CD4-positive, alpha-beta T cell treated with Interferon alpha-2 for 1 hour (primary cell): ENCODE results near the gene STAG3.
A peak's percentile ranks its signal among the peaks of the same experiment; 100 is the strongest.

ENCODE experiments used
- DNase-seq, 2 donors: peaks; one replicate each; pipeline ENCODE4 v3.0.0-alpha.2; 2020 to 2022

Gene STAG3

DNA sequence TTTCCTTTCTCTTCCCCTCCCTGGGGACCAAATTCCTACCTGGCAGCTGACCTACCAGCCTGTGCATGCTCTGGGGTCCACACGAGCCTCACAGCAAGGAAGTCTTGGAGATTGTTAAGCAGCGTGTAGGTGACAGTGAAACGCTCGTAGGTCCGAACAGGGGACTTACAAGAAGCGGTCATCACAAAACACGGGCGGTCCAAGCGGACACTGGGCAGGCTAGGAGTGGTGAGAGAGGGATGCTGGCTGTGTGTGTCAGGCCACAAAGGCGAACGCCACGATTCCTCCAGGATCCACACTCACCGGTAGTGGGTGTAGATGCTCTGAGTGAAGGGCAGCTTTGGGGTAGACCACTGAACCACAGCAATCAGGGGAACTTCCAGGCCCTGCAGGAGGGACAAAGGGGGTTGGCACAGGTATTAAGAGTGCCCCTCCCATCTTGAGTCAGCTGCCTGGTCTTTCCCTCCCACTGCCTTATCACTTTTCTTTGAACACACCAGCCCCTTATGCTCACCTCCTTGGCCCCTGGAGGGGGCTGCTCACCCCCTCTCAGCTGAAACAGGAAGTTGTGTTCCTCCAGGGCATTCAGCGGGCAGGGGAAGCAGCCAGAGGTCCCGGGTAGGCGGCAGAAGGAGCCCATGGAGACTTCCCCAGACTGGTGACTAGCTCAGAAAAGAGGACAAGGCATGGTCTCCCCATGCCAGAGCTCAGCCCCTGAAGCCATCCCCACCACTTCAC, 21.2 kb upstream of the STAG3 start:
- peak in 1 of 2 donors; percentile 57 for DNase-seq

DNA sequence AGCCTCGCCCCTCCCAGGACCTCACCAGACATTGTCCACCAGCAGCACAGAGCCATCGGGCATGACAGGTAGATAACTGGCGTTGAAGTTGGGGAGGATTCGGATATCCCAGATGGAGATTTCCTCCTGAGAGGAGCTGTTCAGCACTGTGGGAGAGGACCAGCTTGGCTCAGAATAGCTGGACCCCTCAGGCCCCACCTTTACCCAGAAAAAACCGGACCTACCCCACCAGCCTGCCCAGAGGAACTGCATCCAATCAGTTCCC, 20.7 kb upstream of the STAG3 start:
- DNase-seq = no peak

DNA sequence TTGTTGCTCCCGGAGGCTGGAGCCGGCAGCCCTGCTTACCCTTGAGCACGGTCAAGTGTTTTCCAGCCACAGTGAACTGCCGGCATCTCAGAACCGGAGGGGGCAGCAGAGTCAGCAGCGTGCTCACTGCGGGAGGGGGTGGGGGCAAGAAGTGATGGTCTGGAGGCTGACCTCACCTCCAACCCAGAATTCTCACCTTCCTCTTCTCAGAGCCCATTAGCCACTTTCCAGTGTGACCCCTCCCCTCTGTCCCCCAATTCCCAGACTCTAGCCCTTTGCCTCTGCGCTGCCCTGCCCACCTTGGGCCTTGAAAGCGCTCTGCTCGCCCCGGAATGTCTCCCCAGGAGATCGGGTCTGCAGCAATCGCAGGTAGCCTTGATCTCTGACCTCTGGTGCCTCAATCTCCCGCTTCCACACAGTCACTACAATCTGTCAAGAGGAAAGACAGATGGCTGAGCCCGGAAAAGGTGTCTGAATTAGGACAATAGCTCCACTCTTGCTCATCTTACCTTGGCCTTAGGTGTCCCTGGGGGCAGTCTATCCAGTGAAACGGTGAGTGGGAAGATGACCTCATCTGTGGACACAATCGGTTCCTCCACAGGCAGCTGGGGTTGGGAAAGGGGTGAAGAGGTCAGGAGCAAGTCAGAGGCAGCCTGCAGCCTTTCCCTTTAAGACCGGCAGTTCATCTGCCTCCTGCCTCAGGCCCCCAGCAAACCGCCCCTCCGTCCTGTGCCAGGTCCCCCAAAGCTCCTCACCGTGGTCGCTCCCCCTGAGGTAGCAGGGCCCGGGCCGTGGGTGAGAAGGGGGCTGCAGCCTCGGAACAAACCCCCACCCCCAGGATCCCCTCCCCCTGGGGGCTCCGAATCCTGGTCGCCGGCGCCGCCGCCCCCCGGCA, 20.1 kb upstream of the STAG3 start:
- DNase-seq = no peak

DNA sequence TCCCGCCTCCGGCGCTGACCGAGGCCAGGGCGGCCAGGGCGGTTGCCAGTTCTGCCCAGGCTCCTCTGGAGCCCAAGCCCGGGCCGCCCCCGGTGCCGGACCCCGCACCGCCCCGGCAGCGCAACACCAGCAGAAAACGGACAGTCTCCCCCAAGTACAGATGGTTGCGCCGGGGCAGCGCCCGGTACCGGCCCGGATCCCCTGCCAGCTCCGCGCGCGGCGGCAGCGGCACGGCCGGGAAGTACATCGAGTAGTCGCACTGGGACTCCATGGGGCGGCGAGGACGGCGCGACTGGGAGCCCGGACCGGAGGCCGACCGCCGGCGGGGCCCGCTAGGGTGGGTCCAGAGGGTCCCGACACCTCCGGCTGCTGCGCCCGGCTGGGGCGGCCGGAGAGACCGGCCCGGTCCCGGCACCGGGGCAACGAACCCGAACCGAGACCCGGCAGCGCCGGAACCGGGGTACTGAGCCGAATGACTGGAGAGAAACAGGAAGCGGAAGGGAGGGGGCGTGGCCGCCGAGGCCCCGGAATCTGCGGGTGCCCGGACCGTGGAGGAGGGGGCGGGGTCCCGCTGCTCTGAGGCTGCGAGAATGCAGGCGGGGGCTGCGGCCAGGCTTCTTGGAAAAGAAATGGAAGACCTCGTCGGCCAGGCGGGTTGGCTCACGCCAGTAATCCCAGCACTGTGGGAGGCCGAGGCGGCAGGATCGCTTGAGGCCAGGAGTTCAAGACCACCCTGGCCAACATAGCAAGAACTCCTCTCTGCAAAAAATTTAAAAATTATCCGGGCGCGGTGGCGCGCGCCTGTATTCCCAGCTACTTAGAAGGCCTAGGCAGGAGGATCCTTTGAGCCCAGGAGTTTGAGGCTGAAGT, 19.3 kb upstream of the STAG3 start, which contains the start of gene TRAPPC14:
TRAPPC14 (minus strand) TSS at position 495 of the 870 bp plus-strand sequence; CDS start at position 271, 224 bp downstream.
- DNase-seq = peak; percentile 86 to 90

DNA sequence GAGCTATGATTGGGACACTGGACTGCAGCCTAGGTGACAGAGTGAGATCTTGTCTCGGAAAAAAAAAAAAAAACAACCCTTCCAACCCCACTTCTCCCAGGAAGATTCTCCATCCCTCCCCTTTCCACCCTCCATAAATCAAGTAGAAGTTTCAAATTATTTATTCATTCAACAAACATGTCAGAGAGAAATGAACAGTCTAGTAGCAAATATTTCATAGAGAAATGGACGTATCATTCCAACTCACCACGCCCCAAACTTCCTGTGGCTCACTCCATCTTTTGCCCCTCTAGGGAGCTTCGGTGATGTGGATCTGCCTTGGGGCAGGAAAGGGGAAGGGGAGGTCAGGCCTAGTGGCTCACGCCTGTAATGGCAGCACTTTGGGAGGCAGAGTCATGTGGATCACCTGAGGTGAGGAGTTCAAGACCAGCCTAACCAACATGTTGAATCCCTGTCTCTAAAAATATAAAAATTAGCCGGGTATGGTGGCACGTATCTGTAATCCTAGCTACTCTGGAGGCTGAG, 18.6 kb upstream of the STAG3 start:
- no peak for DNase-seq

DNA sequence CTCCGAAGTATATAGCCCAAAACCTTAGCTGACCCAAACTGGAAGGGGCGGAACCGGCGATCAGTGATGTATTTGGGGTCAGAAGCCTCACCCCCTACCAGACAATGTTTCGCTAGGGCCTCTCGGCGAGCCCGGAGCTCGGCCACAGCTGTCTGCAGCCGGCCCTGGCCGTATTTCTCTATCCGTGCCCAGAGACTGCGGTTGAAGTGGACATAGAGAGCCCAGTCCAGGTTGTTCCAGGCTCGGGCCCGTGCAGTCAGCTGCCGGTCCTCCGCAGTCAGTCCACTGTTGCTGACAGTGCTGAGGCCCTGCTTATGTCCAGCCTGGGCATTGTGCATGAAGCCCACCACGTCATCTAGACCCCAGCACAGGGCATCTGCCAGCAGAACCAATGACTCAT, 17.7 kb upstream of the STAG3 start:
- no peak for DNase-seq

DNA sequence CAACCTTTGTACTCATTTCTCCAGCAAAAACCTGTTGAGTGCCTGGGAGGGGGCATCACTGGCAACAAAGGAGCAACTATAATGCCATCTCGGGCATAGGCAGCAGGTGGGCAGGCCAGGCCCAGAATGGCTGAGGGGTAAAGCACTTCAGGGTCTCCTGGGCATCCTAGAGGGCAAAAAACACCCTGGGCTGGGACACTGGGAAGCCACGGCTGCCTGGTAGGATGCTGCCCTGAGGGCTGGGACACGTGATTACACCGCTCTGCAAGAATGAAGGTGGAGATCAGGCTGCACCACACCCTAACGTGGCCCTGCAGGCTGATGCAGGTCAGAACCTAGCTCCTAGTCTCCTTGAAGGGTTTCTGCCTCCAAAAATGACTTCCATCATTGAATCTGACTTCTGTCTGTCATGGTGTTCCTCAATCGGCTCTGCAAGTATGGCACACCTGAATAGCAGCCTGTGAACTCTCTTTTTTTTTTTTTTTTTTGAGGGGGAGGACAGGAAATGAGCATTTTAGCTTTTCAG, 14.6 kb upstream of the STAG3 start:
- DNase-seq = no peak

DNA sequence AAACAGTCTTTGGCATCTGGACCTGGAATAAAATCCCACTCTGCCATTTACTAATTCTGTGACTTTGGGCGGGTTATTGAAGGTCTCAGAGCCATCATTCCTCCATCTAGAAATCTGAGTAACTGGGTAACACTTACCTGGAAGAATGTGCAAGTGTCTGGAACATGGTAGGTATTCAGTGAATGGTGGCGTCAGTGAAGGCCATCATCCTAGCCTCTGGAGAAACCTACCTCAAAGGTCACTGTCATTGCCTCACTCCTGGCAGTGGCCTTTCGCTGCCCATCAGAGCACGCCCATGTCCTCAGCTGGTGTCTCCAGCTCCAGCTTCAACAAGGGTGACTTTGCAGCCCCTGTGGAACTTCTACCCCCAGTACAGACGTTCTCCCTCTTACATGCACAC, 13.8 kb upstream of the STAG3 start:
- DNase-seq = no peak

DNA sequence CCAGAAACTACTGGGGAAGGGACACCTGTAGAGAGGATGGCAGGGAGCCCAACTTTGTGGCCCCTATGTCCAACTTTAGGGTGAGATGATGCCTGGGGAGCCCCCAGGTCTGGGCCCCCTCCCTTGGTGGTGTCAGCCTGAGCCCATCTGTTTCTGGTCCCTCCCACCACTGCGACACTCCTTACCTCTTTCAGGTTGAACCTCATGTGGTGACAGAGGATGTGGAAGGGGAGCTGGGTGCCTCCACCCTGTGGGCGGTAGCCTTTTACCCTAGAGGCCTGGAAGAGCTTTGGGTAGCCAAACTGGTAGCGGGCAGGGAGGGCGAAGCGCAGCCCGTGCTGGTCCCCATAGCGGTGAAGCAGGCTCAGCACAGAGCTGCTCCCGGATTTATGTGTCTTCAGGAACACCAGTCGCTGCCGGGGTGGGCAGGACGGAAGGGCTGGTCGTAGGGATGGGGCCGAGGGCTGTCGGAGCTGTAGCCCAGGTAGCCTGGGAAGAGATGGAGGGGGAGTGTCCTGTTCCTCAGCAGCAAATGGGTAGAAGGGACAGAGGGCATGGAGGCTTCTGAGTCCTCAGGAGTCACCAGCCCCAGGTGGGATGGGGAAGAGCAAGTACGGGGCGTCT, 11.3 kb upstream of the STAG3 start:
- peak in 1 of 2 donors; percentile 55 for DNase-seq

DNA sequence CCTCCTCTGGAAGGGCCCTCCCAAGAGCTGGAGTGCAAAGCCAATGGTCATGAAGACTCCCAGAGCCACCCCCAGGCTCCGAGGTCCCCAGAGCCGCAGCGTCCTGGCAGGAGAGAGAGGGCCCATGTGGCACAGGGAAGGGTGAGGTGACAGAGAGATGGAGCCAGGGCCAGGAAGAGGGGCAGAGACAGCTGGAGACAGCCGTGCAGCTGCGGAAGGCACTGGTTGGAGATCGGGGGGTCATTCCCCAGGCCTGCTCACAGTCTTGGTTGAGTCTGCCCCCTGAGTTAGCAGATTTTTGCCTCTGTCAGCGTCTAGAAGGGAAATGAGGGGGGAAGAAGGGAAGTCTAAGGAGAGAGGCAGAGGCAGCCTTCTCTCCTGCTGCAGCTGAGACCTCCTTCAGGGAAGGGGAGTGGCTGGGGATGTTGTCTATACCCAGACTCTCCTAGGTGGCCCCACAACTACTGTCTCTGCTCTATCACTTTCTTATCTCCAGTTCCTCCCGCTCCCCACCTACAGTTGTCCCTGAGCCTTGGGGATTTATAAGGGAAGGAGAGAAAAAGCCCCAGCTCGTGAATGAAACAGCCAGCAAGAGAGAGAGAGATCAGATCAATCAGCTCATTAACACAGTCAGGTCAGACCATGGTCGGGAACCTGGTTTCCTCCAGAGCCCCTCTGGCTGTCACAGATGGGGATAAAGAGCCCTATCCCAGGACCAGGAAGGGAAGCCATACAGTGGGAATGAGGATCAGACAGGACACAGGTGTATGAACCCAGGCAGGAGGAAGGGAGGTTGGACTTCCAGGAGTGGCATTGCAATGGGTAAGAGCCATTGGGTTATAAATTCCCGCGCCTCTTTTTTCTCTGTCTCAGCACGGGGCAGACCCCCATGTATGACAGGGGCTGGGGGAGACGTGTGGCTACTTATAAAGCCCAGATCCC, 10.5 kb upstream of the STAG3 start:
- no peak for DNase-seq

DNA sequence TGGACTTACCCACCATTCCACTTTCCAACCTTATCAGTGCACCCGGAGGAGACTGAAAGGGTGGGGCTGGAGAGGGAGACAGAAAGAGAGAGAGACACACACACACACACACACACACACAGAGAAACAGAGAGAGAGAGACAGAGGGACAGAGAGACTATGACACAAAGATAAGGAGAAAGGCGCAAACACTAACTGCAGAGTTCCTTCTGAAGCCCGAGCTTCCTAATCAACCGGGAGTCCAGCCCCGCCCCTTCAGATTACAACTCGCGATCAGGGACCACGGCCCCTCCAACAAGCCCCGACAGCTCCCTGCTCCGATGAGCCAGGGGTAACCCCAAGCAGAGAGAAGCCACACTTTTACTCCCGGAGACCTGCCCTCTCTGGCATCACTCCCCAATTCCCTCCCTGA, 9.8 kb upstream of the STAG3 start:
- DNase-seq = no peak

DNA sequence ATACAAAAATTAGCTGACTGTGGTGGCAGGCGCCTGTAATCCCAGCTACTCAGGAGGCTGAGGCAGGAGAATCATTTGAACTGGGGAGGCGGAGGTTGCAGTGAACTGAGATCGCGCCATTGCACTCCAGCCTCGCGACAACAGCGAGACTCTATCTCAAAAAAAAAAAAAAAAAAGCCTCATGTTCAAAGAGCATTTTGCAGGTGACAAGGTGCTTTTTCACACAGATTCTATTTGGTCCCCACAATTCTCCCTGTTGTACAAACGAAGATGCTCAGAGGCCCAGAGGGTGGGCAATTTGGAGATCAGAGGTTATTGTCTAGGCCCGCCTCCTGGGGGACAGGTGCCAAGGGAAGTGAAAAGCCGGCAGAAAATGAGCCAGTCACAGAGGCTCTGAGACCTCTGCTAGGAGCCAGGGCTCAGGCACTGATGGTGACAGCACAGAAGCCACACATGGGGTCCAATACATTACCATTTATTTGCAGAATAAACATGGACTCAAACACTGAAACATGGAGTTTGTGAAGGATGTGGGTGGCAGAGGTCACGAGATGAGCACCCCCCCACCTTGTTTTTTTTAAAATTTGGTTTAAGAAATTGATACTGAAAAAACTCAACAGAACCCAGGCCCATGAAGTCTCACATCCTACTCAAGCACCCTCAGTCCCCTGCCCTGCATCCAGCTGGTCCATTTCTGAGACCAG, 8.4 kb upstream of the STAG3 start:
- DNase-seq = no peak

DNA sequence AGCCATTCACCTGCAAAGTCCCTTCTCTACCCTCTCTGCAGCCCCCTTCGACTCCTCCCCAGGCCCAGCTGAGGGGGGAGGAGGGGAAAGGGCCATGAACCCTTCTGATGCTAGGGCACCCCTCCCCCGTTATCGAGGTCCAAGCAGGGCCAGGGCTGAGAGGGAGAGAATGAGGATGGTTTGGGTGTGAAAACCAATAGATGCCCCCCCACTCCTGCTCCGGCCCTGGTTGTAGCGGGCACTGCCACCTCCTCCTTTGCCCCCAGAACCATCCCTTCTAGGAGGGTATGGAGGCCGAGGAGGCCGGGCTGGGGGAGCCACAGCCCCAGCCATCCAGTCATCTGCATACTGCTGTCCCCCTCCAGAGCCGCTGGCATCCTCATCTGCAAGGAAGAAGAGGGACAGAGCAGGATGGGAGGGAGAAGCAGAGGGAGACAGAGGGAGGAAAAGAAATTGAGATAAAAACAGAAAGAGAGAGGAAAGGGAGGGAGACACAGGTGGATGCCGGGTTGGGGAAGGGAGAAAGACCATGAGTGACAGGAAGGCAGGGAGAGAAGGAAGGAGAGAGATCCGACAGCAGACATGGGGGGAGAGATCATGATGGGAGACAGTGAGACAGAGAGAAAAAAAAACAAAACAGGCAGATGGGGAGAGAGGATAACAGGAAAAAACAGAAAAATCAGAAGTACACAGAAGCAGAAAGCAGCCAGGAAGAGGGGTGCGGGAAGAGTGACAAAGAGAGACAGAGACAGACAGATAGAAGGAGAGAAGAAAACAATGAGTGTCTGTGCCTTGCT, 7.4 kb upstream of the STAG3 start:
- DNase-seq = no peak

DNA sequence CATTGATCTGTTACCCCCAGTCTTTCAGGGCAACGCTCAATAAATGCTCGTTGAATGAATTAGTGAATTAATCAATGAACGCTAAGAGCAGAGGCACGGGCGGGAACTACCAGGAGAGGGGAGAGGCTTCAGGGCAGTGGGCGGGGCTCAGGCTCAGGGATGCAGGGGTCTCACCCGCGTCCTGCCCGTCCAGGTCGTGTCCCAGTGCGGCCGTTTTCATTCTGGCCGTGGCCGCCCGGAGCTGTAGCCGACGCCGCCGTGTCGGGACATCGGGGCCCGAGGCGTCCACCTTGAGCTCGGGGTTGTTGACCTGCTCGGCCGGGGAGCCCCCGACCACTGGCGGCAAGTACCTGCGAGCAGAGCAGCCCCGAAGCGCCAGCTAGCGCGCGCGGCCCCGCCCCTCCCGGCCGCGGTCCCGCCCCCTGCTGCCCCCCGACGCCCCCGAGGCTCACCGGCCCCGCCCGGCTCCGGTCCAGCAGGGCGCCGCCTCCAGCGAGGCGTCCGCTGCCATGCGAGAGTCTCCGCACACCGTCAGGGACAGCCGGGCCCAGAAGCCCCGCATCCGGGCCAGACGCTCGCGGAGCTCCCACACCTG, 6.5 kb upstream of the STAG3 start:
- peak; percentile 21 to 65 for DNase-seq

DNA sequence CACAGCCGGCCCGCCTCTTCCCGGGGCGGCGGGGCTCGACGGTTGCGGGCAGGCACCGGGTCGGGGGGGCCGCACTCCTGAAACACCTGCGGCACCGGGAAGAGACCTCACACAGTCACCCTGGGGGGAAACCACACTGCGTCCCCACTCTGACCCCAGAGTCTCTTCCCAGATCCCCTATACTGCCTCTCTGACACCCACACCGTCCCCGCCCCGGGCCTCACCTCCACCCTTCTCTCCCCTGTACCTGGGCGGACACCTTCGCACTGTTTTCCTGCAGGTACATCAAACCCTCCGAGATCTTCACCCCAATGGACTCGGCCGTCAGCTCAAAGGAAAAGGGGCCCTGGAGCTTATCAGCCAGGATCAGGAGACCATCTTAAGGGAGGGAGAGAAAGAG, 5.9 kb upstream of the STAG3 start:
- no peak for DNase-seq

DNA sequence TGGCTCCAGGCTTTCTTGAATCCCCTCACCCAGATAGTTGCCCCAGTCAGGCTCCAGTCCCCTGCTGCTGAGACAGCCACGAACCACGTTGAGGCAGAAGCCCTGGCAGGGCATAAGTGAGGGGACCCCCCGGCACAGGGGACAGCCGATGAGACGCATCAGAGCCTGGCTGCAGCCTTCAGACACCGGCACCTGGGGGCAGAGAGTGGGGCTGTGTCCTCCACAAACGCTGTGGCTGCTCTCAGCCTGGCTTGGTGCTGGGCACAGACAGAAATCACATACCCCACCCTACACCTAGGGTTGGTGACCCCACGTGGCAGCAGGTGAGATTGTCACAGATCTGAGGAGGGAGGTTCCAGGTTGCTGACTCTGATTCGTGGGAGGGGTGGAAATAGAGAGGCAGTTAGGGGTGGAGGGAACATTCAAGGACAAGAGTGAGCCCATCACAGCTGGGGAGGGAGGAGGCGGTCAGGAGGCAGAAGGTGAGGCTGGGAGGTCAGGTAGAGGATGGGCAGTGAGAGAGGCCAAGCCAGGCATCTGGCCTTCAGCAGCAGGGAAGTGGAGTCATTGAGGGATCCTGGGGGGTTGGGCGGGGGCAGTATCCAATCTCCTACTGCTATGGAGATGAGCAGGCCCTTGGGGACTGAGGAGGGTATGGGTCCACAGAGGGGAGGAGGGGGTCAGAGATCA, 3.8 kb upstream of the STAG3 start:
- no peak for DNase-seq

DNA sequence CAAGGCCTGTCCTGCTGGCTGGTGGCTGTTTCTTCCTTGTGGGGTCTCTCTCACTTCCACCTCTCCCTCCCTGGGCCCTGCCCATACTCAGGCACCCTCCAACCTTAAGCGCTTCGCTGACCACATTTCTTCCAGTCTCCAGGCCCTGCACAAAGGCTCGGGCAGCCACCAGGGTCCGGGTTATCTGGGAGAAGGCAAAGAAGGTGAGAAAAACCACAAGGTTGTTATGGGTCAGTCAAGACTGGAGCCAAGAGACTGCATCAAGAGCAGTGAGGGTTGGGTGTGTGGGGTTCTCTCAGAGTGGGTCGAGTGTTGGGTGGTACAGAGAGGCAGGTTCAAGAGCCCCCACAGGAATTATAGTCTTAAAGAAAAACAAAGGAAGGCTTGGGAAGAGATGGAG, 3.1 kb upstream of the STAG3 start:
- DNase-seq = no peak

DNA sequence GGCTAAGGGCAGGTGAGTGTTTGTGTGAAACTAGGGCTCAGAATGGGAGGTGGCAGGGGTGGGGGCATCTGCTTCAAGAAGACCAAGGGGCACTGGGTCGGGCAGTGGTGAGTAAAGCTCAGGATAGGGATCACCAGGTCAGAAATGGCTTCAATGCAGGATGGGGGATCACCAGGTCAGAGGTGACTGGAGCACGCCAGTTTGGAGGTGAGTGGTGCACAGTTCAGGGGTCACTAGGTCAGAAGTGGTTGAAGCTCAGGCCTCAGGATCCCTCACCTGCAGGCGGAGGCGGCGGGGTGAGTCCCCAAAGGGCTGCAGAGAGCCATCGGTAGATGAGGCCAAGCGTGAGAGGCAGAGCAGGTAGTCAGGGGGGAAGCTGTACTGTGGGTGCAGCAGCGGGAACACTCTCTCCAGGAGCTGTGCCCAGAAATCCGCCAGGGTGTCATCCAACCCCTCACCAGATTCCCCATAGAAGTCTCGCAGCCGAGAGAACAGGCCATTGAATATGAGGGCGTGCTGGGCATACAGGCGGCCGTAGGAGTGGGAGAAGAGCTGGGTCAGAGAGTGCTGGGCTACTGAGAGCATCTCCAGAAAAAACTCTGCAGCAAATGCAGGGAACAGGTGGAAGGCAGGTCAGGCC, 2.3 kb upstream of the STAG3 start:
- DNase-seq = no peak
